B cell (primary cell): ENCODE measurements around the gene JMJD6.

ENCODE experiments used
- EZH2 ChIP-seq: IDR thresholded peaks from 2 replicates; pipeline ENCODE4 v1.6.1; 2012; ENCODE audit warnings: borderline replicate concordance, low read depth, mild to moderate bottlenecking, moderate library complexity, low read length; ENCODE audit not compliant: insufficient read depth, poor library complexity, severe bottlenecking
- TF ChIP-seq, protein P1 (sequence below): fragments of 200-600 bp; IDR thresholded peaks from one replicate; pipeline ENCODE4 v1.8.0; 2022; ENCODE audit warnings: antibody characterized with exemption, mild to moderate bottlenecking

DNA sequence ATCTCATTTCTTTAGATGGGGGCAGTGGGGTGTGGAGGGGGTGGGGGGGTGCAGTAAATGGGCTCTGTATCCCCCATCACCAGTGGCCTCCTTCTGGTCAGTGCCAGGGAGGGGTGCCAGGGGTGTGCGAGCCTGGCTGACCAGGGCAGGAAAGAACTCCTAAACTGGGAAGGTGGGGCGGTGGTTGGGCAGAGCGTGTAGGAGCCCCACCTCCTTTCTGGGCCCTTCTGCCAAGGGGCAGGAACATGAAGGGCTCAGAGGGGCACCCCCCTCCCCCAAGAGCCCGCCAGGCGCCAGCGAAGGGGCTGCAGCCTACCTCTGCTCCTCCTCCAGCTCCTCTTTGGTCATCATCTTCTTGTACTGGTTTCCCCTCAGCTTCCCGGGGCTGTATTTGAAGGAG lies 41.6 kb downstream of the JMJD6 start:
- TF ChIP-seq, protein P1, sequence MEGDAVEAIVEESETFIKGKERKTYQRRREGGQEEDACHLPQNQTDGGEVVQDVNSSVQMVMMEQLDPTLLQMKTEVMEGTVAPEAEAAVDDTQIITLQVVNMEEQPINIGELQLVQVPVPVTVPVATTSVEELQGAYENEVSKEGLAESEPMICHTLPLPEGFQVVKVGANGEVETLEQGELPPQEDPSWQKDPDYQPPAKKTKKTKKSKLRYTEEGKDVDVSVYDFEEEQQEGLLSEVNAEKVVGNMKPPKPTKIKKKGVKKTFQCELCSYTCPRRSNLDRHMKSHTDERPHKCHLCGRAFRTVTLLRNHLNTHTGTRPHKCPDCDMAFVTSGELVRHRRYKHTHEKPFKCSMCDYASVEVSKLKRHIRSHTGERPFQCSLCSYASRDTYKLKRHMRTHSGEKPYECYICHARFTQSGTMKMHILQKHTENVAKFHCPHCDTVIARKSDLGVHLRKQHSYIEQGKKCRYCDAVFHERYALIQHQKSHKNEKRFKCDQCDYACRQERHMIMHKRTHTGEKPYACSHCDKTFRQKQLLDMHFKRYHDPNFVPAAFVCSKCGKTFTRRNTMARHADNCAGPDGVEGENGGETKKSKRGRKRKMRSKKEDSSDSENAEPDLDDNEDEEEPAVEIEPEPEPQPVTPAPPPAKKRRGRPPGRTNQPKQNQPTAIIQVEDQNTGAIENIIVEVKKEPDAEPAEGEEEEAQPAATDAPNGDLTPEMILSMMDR: no peak
- no peak for TF ChIP-seq EZH2
